K562 (cell line): ENCODE results near the gene MAP2K7. TPM values are rescaled to one million over a fixed set of nuclear protein-coding genes. Genes with fewer than 3 reads are reported as not detected.

ENCODE experiments used
- ATAC-seq: fragments of 200-7000 bp; cut with Tn5 transposase; 3 replicates; pipeline ENCODE4 v1.9.1; 2020; ENCODE audit warnings: moderate library complexity
- BruUV-seq: library from RNA; stranded (reverse); fragments of 400-500 nt; replicated peaks from 2 replicates; lab custom pipeline; 2021; lab: Mats Ljungman, UMichigan
- CTCF ChIA-PET: fragments of 300-600 bp; formaldehyde crosslinking; extraction: SDS; loops from one replicate; lab custom pipeline; 2021; ENCODE audit warnings: low intra/inter-chr PET ratio; lab: Yijun Ruan, JAX
- POLR2A ChIA-PET: fragments of 300-600, 350-650 bp; sonication (Branson Sonifier 250); formaldehyde crosslinking; extraction: SDS; loops from one replicate; lab custom pipeline; 2021; ENCODE audit warnings: antibody characterized with exemption, inconsistent platforms; lab: Yijun Ruan, JAX
- DNase-seq, 4 experiments: peaks; one replicate each; pipeline versions ENCODE4 v3.0.0 to v3.0.0-alpha.2; 2011 to 2018; ENCODE audit warnings: low spot score in 3 of 4, mixed read lengths in 3 of 4; ENCODE audit errors: extremely low read depth in 1 of 4
- FAIRE-seq: peaks from 2 replicates; lab custom pipeline; 2011; peaks lifted over from hg19 to GRCh38; lab: Jason Lieb, UNC
- H2AFZ ChIP-seq: 2 replicates; pipeline ENCODE4 v1.6.0; 2011; ENCODE audit warnings: low read depth, low read length, control low read depth, inconsistent platforms
- H3K27ac ChIP-seq: fragments of 200-600 bp; 3 replicates; pipeline ENCODE4 v1.8.0; 2011; ENCODE audit warnings: low read depth, mild to moderate bottlenecking, control low read depth, inconsistent platforms, low read length, moderate library complexity, mixed read lengths; ENCODE audit errors: extremely low read depth
- H3K27me3 ChIP-seq, 2 experiments: fragments of 300-600 bp in 1 of 2; 2 replicates in 1 of 2; 3 replicates in 1 of 2; pipeline versions ENCODE4 v1.6.0 to v1.8.0; 2011; ENCODE audit warnings: inconsistent platforms in 2 of 2, low read length in 2 of 2, mild to moderate bottlenecking in 1 of 2, mixed read lengths in 1 of 2, moderate library complexity in 1 of 2; ENCODE audit not compliant: control insufficient read depth in 2 of 2, insufficient read depth in 2 of 2
- H3K36me3 ChIP-seq: fragments of 300-600 bp; 3 replicates; pipeline ENCODE4 v1.8.0; 2011; ENCODE audit warnings: mild to moderate bottlenecking, low read length, inconsistent platforms; ENCODE audit not compliant: control insufficient read depth, insufficient read depth
- H3K4me1 ChIP-seq, 2 experiments: fragments of 200-600 bp in 1 of 2; replicated peaks in 1 of 2; 2 replicates in 1 of 2; 3 replicates in 1 of 2; pipeline versions ENCODE4 v1.5.1 to v1.8.0; 2011; ENCODE audit warnings: inconsistent platforms in 2 of 2, low read length in 2 of 2, mild to moderate bottlenecking in 1 of 2, mixed read lengths in 1 of 2, moderate library complexity in 1 of 2; ENCODE audit not compliant: control insufficient read depth in 2 of 2, insufficient read depth in 2 of 2
- H3K4me2 ChIP-seq: 2 replicates; pipeline ENCODE4 v1.6.1; 2011; ENCODE audit warnings: low read length, control low read depth, inconsistent platforms, mixed read lengths; ENCODE audit not compliant: insufficient read depth
- H3K4me3 ChIP-seq: fragments of 200-600 bp; sonication (generic), shearing (Covaris generic); 2 replicates; pipeline ENCODE4 v1.5.1; 2016; ENCODE audit warnings: control low read depth, inconsistent platforms
- H3K79me2 ChIP-seq: fragments of 200-600 bp; 3 replicates; pipeline ENCODE4 v1.8.0; 2011; ENCODE audit warnings: low read length, inconsistent platforms; ENCODE audit not compliant: control insufficient read depth, insufficient read depth
- H3K9ac ChIP-seq, 2 experiments: 2 replicates each; pipeline versions ENCODE4 v1.6.0 to v1.6.1; 2011; ENCODE audit warnings: low read depth in 2 of 2, low read length in 2 of 2, control low read depth in 1 of 2, inconsistent platforms in 1 of 2, mild to moderate bottlenecking in 1 of 2, mixed read lengths in 1 of 2; ENCODE audit not compliant: insufficient read depth in 1 of 2
- H3K9me1 ChIP-seq: one replicate; pipeline ENCODE4 v1.6.0; 2011; ENCODE audit warnings: inconsistent platforms, mild to moderate bottlenecking, low read length, moderate library complexity; ENCODE audit not compliant: control insufficient read depth, insufficient read depth
- H3K9me3 ChIP-seq: replicated peaks from 2 replicates; pipeline ENCODE4 v1.5.1; 2011; ENCODE audit warnings: low read depth, low read length, inconsistent platforms; ENCODE audit not compliant: control insufficient read depth, insufficient read depth
- H4K20me1 ChIP-seq: replicated peaks from 2 replicates; pipeline ENCODE4 v1.6.1; 2011; ENCODE audit warnings: low read length, inconsistent platforms, mixed read lengths; ENCODE audit not compliant: control insufficient read depth, insufficient read depth
- EGR1 ChIP-seq: fragments of 450-650 bp; conservative IDR thresholded peaks from 2 replicates; pipeline ENCODE4 v1.6.1; 2017; ENCODE audit warnings: mild to moderate bottlenecking
- FOXK2 ChIP-seq, 2 experiments: fragments of 450-650 bp; IDR thresholded peaks in 1 of 2; conservative IDR thresholded peaks in 1 of 2; 2 replicates each; pipeline ENCODE4 v1.6.1; 2016; ENCODE audit warnings: low read depth in 2 of 2, mild to moderate bottlenecking in 1 of 2
- KDM2B ChIP-seq: fragments of 250-450 bp; sonication (Bioruptor Pico); IDR thresholded peaks from 2 replicates; pipeline ENCODE4 v1.8.0; 2021; ENCODE audit warnings: mild to moderate bottlenecking, moderate library complexity
- MAZ ChIP-seq, 2 experiments: fragments of 450-650 bp in 1 of 2; sonication (generic) in 1 of 2; formaldehyde crosslinking; IDR thresholded peaks in 1 of 2; conservative IDR thresholded peaks in 1 of 2; 2 replicates each; pipeline versions ENCODE4 v1.4.0 to v1.5.0; 2020; ENCODE audit warnings: mild to moderate bottlenecking in 1 of 2, missing genetic modification reagents in 1 of 2
- MEF2A ChIP-seq: IDR thresholded peaks from 2 replicates; pipeline ENCODE4 v1.6.1; 2011; ENCODE audit warnings: low read depth, mild to moderate bottlenecking, low read length, moderate library complexity; ENCODE audit not compliant: control insufficient read depth
- NR2F6 ChIP-seq: fragments of 450-650 bp; formaldehyde crosslinking; IDR thresholded peaks from 2 replicates; pipeline ENCODE4 v1.4.0; 2020; ENCODE audit warnings: mild to moderate bottlenecking
- POLR2G ChIP-seq: fragments of 200-400 bp; formaldehyde crosslinking; IDR thresholded peaks from 2 replicates; pipeline ENCODE4 v1.6.1; 2017; ENCODE audit warnings: low read depth, mild to moderate bottlenecking, antibody characterized with exemption, low read length, moderate library complexity
- SMARCE1 ChIP-seq: fragments of 450-650 bp; IDR thresholded peaks from 2 replicates; pipeline ENCODE4 v1.7.1; 2016; ENCODE audit warnings: mild to moderate bottlenecking
- ZBED1 ChIP-seq: IDR thresholded peaks from 2 replicates; pipeline ENCODE4 v1.6.1; 2014
- ZNF12 ChIP-seq: sonication (generic); formaldehyde crosslinking; IDR thresholded peaks from 2 replicates; pipeline ENCODE4 v1.4.0; 2020; ENCODE audit warnings: mild to moderate bottlenecking, missing genetic modification reagents
- ZNF316 ChIP-seq: fragments of 450-650 bp; IDR thresholded peaks from 2 replicates; pipeline ENCODE4 v1.6.1; 2016
- ZNF76 ChIP-seq: fragments of 250-450 bp; sonication (Bioruptor Pico); IDR thresholded peaks from 2 replicates; pipeline ENCODE4 v1.4.0; 2020; ENCODE audit warnings: mild to moderate bottlenecking, moderate library complexity, borderline replicate concordance
- WGBS: fragments of 100-300 bp; shearing (Covaris generic); methylation state at CpG from one replicate; pipeline ENCODE4 v1.1.6; 2016; ENCODE audit warnings: low coverage, mixed read lengths; ENCODE audit not compliant: insufficient coverage; ENCODE audit errors: missing lambda C conversion rate; 5-methylcytosine and 5-hydroxymethylcytosine counted together
- in situ Hi-C: fragments of 300-500 bp; cut with MboI; formaldehyde crosslinking; loops from 4 replicates; pipeline ENCODE4 v1.15.0; 2018; ENCODE audit warnings: inconsistent platforms, mixed read lengths
- intact Hi-C: fragments of 100-400 bp; cut with micrococcal nuclease; formaldehyde crosslinking; loops from 2 replicates; pipeline ENCODE4 v1.14.2; 2022
- polyA plus RNA-seq, 8 experiments: library from polyadenylated mRNA; depleted of rRNA in 4 of 8; stranded (reverse) in 5 of 8; unstranded in 3 of 8; fragments of >200 nt; fragmentation: Nextera tagmentation in 2 of 8; fragmentation: Illumina TruSeq in 1 of 8; extraction: Ambion mirVana in 2 of 8; extraction: Trizol in 1 of 8; gene quantifications; 2 replicates each; pipeline versions ENCODE4 v1.2.1 to v1.2.3, GENCODE V29; 2011 to 2014; ENCODE audit warnings: inconsistent platforms in 1 of 8, missing spikeins in 1 of 8
- total RNA-seq, 7 experiments: library from RNA; depleted of rRNA in 6 of 7; stranded (reverse); fragments of >200 nt in 6 of 7; fragmentation: Illumina TruSeq in 2 of 7; extraction: Trizol in 2 of 7; gene quantifications; 2 replicates each; pipeline versions ENCODE4 v1.2.1 to v1.2.3, GENCODE V29; 2011 to 2021; ENCODE audit warnings: low replicate concordance in 1 of 7
- TF ChIP-seq, protein P1 (sequence below): fragments of 250-450 bp; sonication (Bioruptor Pico); IDR thresholded peaks from 2 replicates; pipeline ENCODE4 v1.6.1; 2021; ENCODE audit warnings: mild to moderate bottlenecking
- TF ChIP-seq, protein P2 (sequence below), 3 experiments: IDR thresholded peaks in 2 of 3; conservative IDR thresholded peaks in 1 of 3; 2 replicates each; pipeline ENCODE4 v1.5.1; 2011 to 2012; ENCODE audit warnings: low read length in 3 of 3, mild to moderate bottlenecking in 3 of 3, control low read depth in 2 of 3, improper control_type of control experiment in 1 of 3, inconsistent platforms in 1 of 3, low read depth in 1 of 3, mixed read lengths in 1 of 3, moderate library complexity in 1 of 3; ENCODE audit not compliant: insufficient read depth in 2 of 3
- TF ChIP-seq, protein P3 (sequence below): fragments of 450-650 bp; IDR thresholded peaks from 2 replicates; pipeline ENCODE4 v1.6.1; 2014; ENCODE audit warnings: low read depth, mild to moderate bottlenecking, moderate library complexity, borderline replicate concordance
- TF ChIP-seq, protein P4 (sequence below), 2 experiments: fragments of 450-650 bp in 1 of 2; sonication (generic) in 1 of 2; formaldehyde crosslinking in 1 of 2; IDR thresholded peaks in 1 of 2; conservative IDR thresholded peaks in 1 of 2; 2 replicates each; pipeline versions ENCODE4 v1.6.1 to v1.8.1; 2016 to 2023; ENCODE audit warnings: mild to moderate bottlenecking in 2 of 2, moderate library complexity in 2 of 2, inconsistent platforms in 1 of 2, missing genetic modification reagents in 1 of 2

MAP2K7 gene
- total and polyA plus RNA-seq, 9 of the 15 experiments (the other 6 are each of a cell fraction or from before 2014, with no cell fraction given): 0.51 to 45.8 (median 14.1) TPM

DNA sequence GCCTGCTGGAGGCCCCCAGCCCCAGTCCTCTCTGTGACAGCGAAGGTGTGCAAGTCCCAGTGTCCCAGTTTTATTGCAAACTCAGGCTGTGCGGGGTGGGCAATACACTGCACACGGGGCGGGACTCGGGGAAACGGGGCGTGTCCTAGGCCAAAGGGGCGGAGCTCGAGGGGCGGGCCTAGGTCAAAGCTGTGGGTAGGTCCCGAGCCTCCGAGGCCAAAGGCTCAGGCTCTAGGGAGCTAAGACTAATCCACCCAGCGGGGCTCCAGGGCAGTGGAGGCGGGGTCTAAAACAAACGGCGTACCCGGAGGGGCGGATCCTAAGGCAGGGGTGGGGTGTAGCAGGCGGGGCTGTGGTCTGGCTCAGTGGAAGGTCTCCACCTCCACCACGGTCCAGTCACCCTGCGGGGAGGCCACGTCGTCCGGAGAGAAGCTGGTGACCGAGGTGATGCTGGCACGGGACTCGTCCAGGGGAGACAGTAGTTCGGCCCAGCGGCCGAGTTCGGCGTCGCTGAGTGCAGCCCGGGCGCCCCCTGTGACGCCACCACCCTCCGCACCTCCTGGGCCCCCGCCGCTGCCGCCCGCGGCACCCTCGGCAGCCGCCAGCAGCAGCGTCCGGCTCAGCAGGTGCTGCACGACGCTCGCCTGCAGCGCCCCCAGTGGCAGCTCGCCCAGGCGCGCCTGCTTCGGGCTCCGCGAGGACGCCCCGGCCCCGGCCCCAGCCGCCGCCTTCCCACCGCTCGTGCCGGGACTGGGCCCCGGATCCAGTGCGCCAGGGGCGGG is 34.8 kb upstream of the MAP2K7 start:
- peak overlapping the region; percentile 99 for H2AFZ ChIP-seq
- H3K9ac ChIP-seq: peak overlapping the region; percentile 54 to 88
- DNase-seq (peak; percentile 78 to 94 (median 85)), ATAC-seq (peak; percentile 68), FAIRE-seq (peak; percentile 99)
- no peaks in the 10 kb centered on the region for H3K36me3 ChIP-seq
- peak overlapping the region; percentile 83 for H3K4me2 ChIP-seq
- H3K79me2 ChIP-seq: no peaks in the 10 kb centered on the region
- no peaks in the 10 kb centered on the region for H3K9me3 ChIP-seq
- no peaks in the 10 kb centered on the region for H3K9me1 ChIP-seq
- no TSS peak for BruUV-seq
- intact Hi-C loops (no loop called here), in situ Hi-C loops (no loop called here)
- under 1% methylated on average over 50 of the region's 67 CpGs for WGBS
- H4K20me1 ChIP-seq: peaks cover 13% of the 10 kb centered on the region
- H3K4me3 ChIP-seq: peak overlapping the region; percentile 75
- H3K27ac ChIP-seq: peak overlapping the region; percentile 71
- H3K27me3 ChIP-seq: no peaks in the 10 kb centered on the region; a peak in 1 of 5 replicates
- ChIA-PET CTCF (interaction anchor here (1.2 kb wide), 1 partner anchor 16 kb away, joined by 3 read pairs; no protein-coding TSS in a partner anchor), POLR2A (interaction anchor here (0.6 to 2.0 kb wide), 17 partner anchors 10 to 527 kb away, joined by 3 to 16 read pairs (median 3); partner anchors contain the start of genes MAP2K7, PET100, SNAPC2 and XAB2)
- peaks cover 15 to 89% of the 10 kb centered on the region in 2 experiments; a peak in 4 of 5 replicates for H3K4me1 ChIP-seq
- TF ChIP-seq MAZ (CRISPR knock-in tag; conservative IDR thresholded peaks at IDR 0.05 in 1 of 2, IDR thresholded peaks at IDR 0.05 in 1 of 2) (peak; percentile 21 to 67; a peak in 3 of 4 replicates), ZNF76 (CRISPR knock-in tag) (no peak), KDM2B (CRISPR knock-in tag) (no peak), NR2F6 (no peak), SMARCE1 (no peak), ZBED1 (no peak), ZNF316 (no peak), POLR2G (peak; percentile 67), MEF2A (no peak), FOXK2 (conservative IDR thresholded peaks at IDR 0.05 in 1 of 2, IDR thresholded peaks at IDR 0.05 in 1 of 2; ENCODE audit: low read depth in 2 of 2) (0 out of 4 replicates have a peak, but pooled peaks have one; percentile 14 to 24), EGR1 (no peak), ZNF12 (CRISPR knock-in tag) (peak; percentile 44; the same call in 1 of the 2 replicates)
- TF ChIP-seq, protein P1, sequence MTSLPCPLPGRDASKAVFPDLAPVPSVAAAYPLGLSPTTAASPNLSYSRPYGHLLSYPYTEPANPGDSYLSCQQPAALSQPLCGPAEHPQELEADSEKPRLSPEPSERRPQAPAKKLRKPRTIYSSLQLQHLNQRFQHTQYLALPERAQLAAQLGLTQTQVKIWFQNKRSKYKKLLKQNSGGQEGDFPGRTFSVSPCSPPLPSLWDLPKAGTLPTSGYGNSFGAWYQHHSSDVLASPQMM (CRISPR knock-in tag): no peak
- TF ChIP-seq, protein P2, sequence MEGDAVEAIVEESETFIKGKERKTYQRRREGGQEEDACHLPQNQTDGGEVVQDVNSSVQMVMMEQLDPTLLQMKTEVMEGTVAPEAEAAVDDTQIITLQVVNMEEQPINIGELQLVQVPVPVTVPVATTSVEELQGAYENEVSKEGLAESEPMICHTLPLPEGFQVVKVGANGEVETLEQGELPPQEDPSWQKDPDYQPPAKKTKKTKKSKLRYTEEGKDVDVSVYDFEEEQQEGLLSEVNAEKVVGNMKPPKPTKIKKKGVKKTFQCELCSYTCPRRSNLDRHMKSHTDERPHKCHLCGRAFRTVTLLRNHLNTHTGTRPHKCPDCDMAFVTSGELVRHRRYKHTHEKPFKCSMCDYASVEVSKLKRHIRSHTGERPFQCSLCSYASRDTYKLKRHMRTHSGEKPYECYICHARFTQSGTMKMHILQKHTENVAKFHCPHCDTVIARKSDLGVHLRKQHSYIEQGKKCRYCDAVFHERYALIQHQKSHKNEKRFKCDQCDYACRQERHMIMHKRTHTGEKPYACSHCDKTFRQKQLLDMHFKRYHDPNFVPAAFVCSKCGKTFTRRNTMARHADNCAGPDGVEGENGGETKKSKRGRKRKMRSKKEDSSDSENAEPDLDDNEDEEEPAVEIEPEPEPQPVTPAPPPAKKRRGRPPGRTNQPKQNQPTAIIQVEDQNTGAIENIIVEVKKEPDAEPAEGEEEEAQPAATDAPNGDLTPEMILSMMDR (IDR thresholded peaks at IDR 0.05 in 2 of 3, conservative IDR thresholded peaks at IDR 0.05 in 1 of 3; ENCODE audit: insufficient read depth in 2 of 3, low read depth in 1 of 3, low read length in 3 of 3): peak; percentile 56 to 94 (median 76)
- TF ChIP-seq, protein P3, sequence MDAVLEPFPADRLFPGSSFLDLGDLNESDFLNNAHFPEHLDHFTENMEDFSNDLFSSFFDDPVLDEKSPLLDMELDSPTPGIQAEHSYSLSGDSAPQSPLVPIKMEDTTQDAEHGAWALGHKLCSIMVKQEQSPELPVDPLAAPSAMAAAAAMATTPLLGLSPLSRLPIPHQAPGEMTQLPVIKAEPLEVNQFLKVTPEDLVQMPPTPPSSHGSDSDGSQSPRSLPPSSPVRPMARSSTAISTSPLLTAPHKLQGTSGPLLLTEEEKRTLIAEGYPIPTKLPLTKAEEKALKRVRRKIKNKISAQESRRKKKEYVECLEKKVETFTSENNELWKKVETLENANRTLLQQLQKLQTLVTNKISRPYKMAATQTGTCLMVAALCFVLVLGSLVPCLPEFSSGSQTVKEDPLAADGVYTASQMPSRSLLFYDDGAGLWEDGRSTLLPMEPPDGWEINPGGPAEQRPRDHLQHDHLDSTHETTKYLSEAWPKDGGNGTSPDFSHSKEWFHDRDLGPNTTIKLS: peak; percentile 41; the same call in 1 of the 2 replicates
- TF ChIP-seq, protein P4, sequence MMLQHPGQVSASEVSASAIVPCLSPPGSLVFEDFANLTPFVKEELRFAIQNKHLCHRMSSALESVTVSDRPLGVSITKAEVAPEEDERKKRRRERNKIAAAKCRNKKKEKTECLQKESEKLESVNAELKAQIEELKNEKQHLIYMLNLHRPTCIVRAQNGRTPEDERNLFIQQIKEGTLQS (IDR thresholded peaks at IDR 0.05): no peak
- TF ChIP-seq, protein P4 (CRISPR knock-in tag; conservative IDR thresholded peaks at IDR 0.05): 0 out of 2 replicates have a peak, but pooled peaks have one; percentile 31
